ELR (cell line): ENCODE data around the gene CS.
"Not testable (repeated sequence)": the region's sequence is repeated elsewhere in the genome, so short reads cannot be mapped to it uniquely, and the experiment has no call there.

Experiments used
- DNase-seq: peaks from one replicate; pipeline ENCODE4 v3.0.0-alpha.2; 2015; ENCODE audit warnings: low read depth

The CS gene

GRCh38 chr12:56280849-56281248, 19.3 kb downstream of the CS start:
- no peak for DNase-seq

GRCh38 chr12:56278905-56279304, 21.2 kb downstream of the CS start:
- DNase-seq: no peak

- DNase-seq: no peak
Measured at GRCh38 chr12:56274299-56274698, 25.8 kb downstream of the CS start.

GRCh38 chr12:56272468-56272867, 27.7 kb downstream of the CS start:
- DNase-seq: not testable (repeated sequence)

- peak; percentile 61 for DNase-seq
Measured at GRCh38 chr12:56271031-56271430, 29.1 kb downstream of the CS start.

GRCh38 chr12:56267443-56268071, 32.6 kb downstream of the CS start:
- no peak for DNase-seq

- DNase-seq: peak; percentile 92
Measured at GRCh38 chr12:56266693-56267442, 33.3 kb downstream of the CS start, which contains the start of gene COQ10A. Gene COQ10A, plus strand, starts transcription at chr12:56266942. Its CDS starts 177 bp downstream, at chr12:56267119.

GRCh38 chr12:56266068-56266692, 34.0 kb downstream of the CS start:
- not testable (repeated sequence) for DNase-seq

GRCh38 chr12:56262955-56263354, 37.2 kb downstream of the CS start:
- DNase-seq: not testable (repeated sequence)

- DNase-seq: peak; percentile 93
Measured at GRCh38 chr12:56261503-56262232, 38.5 kb downstream of the CS start.

- no peak for DNase-seq
Measured at GRCh38 chr12:56260921-56261320, 39.2 kb downstream of the CS start.

- no peak for DNase-seq
Measured at GRCh38 chr12:56260380-56260779, 39.8 kb downstream of the CS start.

- no peak for DNase-seq
Measured at GRCh38 chr12:56258820-56259183, 41.3 kb downstream of the CS start.

GRCh38 chr12:56258068-56258819, 41.9 kb downstream of the CS start, which contains the start of gene ANKRD52:
Gene ANKRD52, minus strand, starts transcription at chr12:56258384. Its CDS starts 115 bp downstream, at chr12:56258269.
- DNase-seq: peak; percentile 84

GRCh38 chr12:56257491-56258067, 42.6 kb downstream of the CS start:
- peak; percentile 65 for DNase-seq

GRCh38 chr12:56257071-56257470, 43.1 kb downstream of the CS start:
- DNase-seq: no peak

GRCh38 chr12:56256326-56256960, 43.7 kb downstream of the CS start:
- peak; percentile 68 for DNase-seq

- DNase-seq: no peak
Measured at GRCh38 chr12:56255671-56256070, 44.5 kb downstream of the CS start.

- no peak for DNase-seq
Measured at GRCh38 chr12:56253091-56253490, 47.0 kb downstream of the CS start.

- DNase-seq: no peak
Measured at GRCh38 chr12:56252649-56253048, 47.5 kb downstream of the CS start.

GRCh38 chr12:56248711-56249110, 51.4 kb downstream of the CS start:
- no peak for DNase-seq
